K562 (cell line): ENCODE measurements around the gene FAM98C. TPM values are rescaled to one million over a fixed set of nuclear protein-coding genes. Genes with fewer than 3 reads are reported as not detected.

Experiments
- ATF4 ChIP-seq: fragments of 450-650 bp; formaldehyde crosslinking; IDR thresholded peaks from 2 replicates; pipeline ENCODE4 v1.4.0; 2022; ENCODE audit warnings: mild to moderate bottlenecking, moderate library complexity
- BCOR ChIP-seq: fragments of 450-650 bp; IDR thresholded peaks from 2 replicates; pipeline ENCODE4 v1.6.1; 2016
- CBX1 ChIP-seq: sonication (generic); IDR thresholded peaks from 2 replicates; pipeline ENCODE4 v1.6.1; 2016; ENCODE audit warnings: antibody characterized with exemption, low read depth, mild to moderate bottlenecking
- FIP1L1 ChIP-seq: fragments of 200-400 bp; formaldehyde crosslinking; IDR thresholded peaks from 2 replicates; pipeline ENCODE4 v1.6.1; 2018; ENCODE audit warnings: mild to moderate bottlenecking, low read depth, low read length; ENCODE audit not compliant: poor library complexity, severe bottlenecking
- HDAC2 ChIP-seq: fragments of 450-650 bp; IDR thresholded peaks from 2 replicates; pipeline ENCODE4 v1.6.1; 2016; ENCODE audit warnings: mild to moderate bottlenecking
- ILF3 ChIP-seq: fragments of 450-650 bp; IDR thresholded peaks from 2 replicates; pipeline ENCODE4 v1.6.1; 2018; ENCODE audit warnings: antibody characterized with exemption, mild to moderate bottlenecking, moderate library complexity, borderline replicate concordance
- L3MBTL2 ChIP-seq: fragments of 450-650 bp; IDR thresholded peaks from 2 replicates; pipeline ENCODE4 v1.6.1; 2016; ENCODE audit warnings: mild to moderate bottlenecking, moderate library complexity
- POLR2H ChIP-seq: IDR thresholded peaks from 2 replicates; pipeline ENCODE4 v1.6.1; 2016; ENCODE audit warnings: missing genetic modification characterization, low read depth, mild to moderate bottlenecking, control low read depth, missing compliant biosample characterization, moderate library complexity
- REST ChIP-seq, 2 experiments: fragments of 450-650 bp; formaldehyde crosslinking in 1 of 2; IDR thresholded peaks; 2 replicates each; pipeline versions ENCODE4 v1.4.0 to v1.6.1; 2014 to 2020; ENCODE audit warnings: mild to moderate bottlenecking in 2 of 2, borderline replicate concordance in 1 of 2, low read depth in 1 of 2
- SMARCA5 ChIP-seq: fragments of 450-650 bp; IDR thresholded peaks from 2 replicates; pipeline ENCODE4 v1.6.1; 2016
- ZNF143 ChIP-seq: sonication (generic); formaldehyde crosslinking; IDR thresholded peaks from 2 replicates; pipeline ENCODE4 v1.9.0; 2022; ENCODE audit warnings: mild to moderate bottlenecking, missing genetic modification reagents
- ZNF584 ChIP-seq: fragments of 200-800 bp; sonication (Bioruptor generic); IDR thresholded peaks from 2 replicates; pipeline ENCODE4 v1.6.1; 2016; ENCODE audit warnings: low read depth, mild to moderate bottlenecking, missing genetic modification characterization, missing compliant biosample characterization
- ZNF696 ChIP-seq: fragments of 250-450 bp; sonication (Bioruptor Pico); conservative IDR thresholded peaks from 2 replicates; pipeline ENCODE4 v1.4.0; 2020; ENCODE audit warnings: mild to moderate bottlenecking, moderate library complexity
- polyA plus RNA-seq, 8 experiments: library from polyadenylated mRNA; depleted of rRNA in 4 of 8; stranded (reverse) in 5 of 8; unstranded in 3 of 8; fragments of >200 nt; fragmentation: Nextera tagmentation in 2 of 8; fragmentation: Illumina TruSeq in 1 of 8; extraction: Ambion mirVana in 2 of 8; extraction: Trizol in 1 of 8; gene quantifications; 2 replicates each; pipeline versions ENCODE4 v1.2.1 to v1.2.3, GENCODE V29; 2011 to 2014; ENCODE audit warnings: inconsistent platforms in 1 of 8, missing spikeins in 1 of 8
- total RNA-seq, 7 experiments: library from RNA; depleted of rRNA in 6 of 7; stranded (reverse); fragments of >200 nt in 6 of 7; fragmentation: Illumina TruSeq in 2 of 7; extraction: Trizol in 2 of 7; gene quantifications; 2 replicates each; pipeline versions ENCODE4 v1.2.1 to v1.2.3, GENCODE V29; 2011 to 2021; ENCODE audit warnings: low replicate concordance in 1 of 7

FAM98C gene
- total and polyA plus RNA-seq, 9 of the 15 experiments (the other 6 are each of a cell fraction or from before 2014, with no cell fraction given): 1.7 to 43.8 (median 13.7) TPM

DNA sequence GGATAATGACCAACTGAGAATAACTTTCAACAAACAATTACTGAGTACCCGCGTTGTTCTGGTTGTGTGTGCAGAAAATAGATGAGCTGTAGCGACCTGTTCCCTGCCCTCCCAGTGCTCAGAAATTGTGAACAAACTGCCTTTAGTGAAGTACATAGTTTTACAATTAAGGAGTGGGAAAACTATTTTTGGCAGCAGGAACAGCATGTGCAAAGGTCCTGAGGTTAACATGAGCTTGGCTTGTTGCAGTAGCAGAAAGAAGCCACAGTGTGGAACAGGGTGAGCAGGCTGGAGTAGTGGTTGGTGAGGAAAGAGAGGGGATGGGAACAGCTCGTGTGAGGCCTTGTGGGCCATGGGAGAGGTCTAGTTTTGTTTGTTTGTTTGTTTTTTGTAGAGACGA is 46.6 kb downstream of the FAM98C start (continued):
- TF ChIP-seq POLR2H (tag) (no peak), FIP1L1 (no peak), HDAC2 (0 out of 2 replicates have a peak, but pooled peaks have one; percentile 20), BCOR (peak; percentile 90), ZNF143 (CRISPR knock-in tag) (no peak), ZNF696 (CRISPR knock-in tag) (no peak), CBX1 (peak; percentile 60; the same call in 1 of the 2 replicates), ZNF584 (CRISPR knock-in tag) (no peak), ATF4 (CRISPR knock-in tag) (no peak), L3MBTL2 (no peak), SMARCA5 (peak; percentile 58; the same call in 1 of the 2 replicates), ILF3 (no peak), REST (IDR thresholded peaks at IDR 0.05; ENCODE audit: borderline replicate concordance) (no peak), REST (CRISPR knock-in tag; IDR thresholded peaks at IDR 0.05; ENCODE audit: low read depth) (no peak)
- TF ChIP-seq, all 486 proteins: peak for 7
